Epithelial cell of esophagus (primary cell): Measurements from ENCODE around the gene SV2C.

Experiments
- DNase-seq: peaks from one replicate; pipeline ENCODE4 v3.0.0; 2010; ENCODE audit warnings: low read depth
- H3K4me3 ChIP-seq: 2 replicates; pipeline ENCODE4 v1.5.1; 2011; ENCODE audit warnings: mild to moderate bottlenecking, low read length, control low read depth
- CTCF ChIP-seq: IDR thresholded peaks from 2 replicates; pipeline ENCODE4 v1.5.1; 2011; ENCODE audit warnings: low read depth, mild to moderate bottlenecking, low read length, control low read depth, inconsistent platforms; ENCODE audit not compliant: insufficient read depth; ENCODE audit errors: missing control alignments

SV2C gene

GRCh38 chr5:76400466-76400865 is 317.3 kb downstream of the SV2C start:
- no peak overlapping the region for H3K4me3 ChIP-seq
- no peak for TF ChIP-seq CTCF
- no peak for DNase-seq

- DNase-seq = no peak
- no peak for TF ChIP-seq CTCF
- no peak overlapping the region for H3K4me3 ChIP-seq
These were observed 318.6 kb downstream of the SV2C start for GRCh38 chr5:76401801-76402250.

GRCh38 chr5:76402251-76402885 is 319.2 kb downstream of the SV2C start:
- DNase-seq = peak; percentile 7
- peak overlapping the region; percentile 36 for H3K4me3 ChIP-seq
- no peak for TF ChIP-seq CTCF

- peak; percentile 14 for TF ChIP-seq CTCF
- DNase-seq = peak; percentile 49
- H3K4me3 ChIP-seq = peak within 1 kb of the TSS; percentile 36
These were observed 319.9 kb downstream of the SV2C start, which contains the start of gene IQGAP2 for GRCh38 chr5:76402886-76403765. Gene IQGAP2 (plus strand): TSS chr5:76403285. CDS start chr5:76403546, 261 bp downstream.
